ENCODE data around the gene ERVFRD-1.

ERVFRD-1 gene

DNA sequence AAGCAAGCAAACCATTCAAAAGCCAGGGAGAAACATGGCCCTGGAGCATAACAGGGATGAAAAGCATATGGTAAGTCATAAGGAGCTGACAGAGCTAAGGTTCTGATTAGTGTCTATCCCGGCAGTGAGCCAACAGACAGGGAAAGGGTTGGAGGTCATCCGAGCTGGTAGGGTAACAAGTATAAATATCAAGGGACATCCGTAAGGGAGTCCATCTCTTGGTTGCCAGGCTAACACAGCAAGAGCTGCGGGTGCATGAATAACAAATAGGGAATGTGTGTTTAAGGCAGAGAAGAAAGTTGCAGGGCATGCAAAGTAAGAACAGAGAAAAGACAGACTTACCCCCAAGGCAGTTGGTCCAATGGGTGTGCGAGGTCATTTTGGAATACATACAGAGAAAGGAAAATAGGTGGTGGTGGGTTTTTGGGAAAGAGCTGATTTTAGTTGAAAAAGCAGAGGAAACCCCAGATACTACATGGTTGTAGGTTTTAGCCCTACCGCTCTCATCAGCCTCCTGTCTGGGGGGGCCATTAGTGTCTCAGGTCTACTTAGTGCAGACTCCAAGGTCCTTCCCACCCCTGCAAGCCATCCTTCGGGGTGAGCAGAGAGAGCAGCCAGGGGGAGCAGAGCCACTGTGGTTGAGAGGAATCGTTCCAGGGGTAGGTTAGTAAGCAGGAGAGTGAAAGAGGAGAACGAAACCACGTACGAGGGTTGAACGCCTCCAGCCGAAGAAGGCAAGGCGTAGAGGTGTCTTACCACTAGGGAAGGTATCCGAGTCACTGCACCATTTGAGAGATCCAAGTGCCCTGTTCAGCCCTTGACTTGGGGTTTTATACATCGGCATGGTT, at the start of gene ERVFRD-1:
Gene ERVFRD-1, minus strand, starts transcription at position 805 of the 848 bp plus-strand sequence. CDS start 6,415 bp downstream, outside the sequence.
- DNase-seq = no peak

DNA sequence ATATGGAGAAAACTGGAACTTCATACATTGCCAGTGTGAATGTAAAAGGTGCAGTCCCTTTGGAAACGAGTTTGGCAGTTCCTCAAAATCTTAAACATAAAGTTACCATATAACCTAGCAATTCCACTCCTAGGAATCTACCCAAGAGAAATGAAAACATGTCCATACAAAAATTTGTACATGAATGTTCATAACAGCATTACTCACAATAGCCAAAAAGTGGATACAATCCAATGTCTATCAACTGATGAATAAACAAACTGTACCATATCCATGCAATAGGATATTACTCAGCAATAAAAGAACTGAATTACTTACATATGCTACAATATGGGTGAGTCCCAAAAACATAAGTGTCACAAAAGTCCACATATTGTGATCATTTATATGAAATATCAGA, 48.7 kb upstream of the ERVFRD-1 start:
- no peak for DNase-seq

GRCh38 chr6:11155589-11155988, 44.1 kb upstream of the ERVFRD-1 start:
- no peak for DNase-seq

- no peak for DNase-seq
Observed at GRCh38 chr6:11153447-11153846, 41.9 kb upstream of the ERVFRD-1 start.

GRCh38 chr6:11152581-11152980, 41.1 kb upstream of the ERVFRD-1 start:
- DNase-seq = no peak

GRCh38 chr6:11151488-11151887, 40.0 kb upstream of the ERVFRD-1 start:
- DNase-seq = no peak

DNA sequence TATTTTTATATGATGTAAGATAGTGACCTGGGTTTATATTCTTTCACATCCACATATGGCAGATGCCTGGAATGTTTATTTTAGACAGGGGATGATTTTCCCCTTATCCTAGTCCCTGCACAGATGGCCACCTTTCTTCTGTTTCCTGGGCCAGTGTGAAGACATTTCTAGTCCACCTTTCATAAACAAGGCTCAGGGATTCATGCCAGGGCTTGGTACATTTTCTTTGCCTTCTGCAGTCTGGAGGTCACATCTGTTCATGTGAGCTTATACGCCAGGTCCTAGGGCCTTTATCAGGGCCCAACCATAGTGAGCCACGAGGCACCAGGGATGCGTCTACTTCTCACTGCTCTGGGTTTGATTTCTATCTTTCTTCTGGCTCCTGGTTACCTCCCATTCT, 38.0 kb upstream of the ERVFRD-1 start:
- no peak for DNase-seq

DNA sequence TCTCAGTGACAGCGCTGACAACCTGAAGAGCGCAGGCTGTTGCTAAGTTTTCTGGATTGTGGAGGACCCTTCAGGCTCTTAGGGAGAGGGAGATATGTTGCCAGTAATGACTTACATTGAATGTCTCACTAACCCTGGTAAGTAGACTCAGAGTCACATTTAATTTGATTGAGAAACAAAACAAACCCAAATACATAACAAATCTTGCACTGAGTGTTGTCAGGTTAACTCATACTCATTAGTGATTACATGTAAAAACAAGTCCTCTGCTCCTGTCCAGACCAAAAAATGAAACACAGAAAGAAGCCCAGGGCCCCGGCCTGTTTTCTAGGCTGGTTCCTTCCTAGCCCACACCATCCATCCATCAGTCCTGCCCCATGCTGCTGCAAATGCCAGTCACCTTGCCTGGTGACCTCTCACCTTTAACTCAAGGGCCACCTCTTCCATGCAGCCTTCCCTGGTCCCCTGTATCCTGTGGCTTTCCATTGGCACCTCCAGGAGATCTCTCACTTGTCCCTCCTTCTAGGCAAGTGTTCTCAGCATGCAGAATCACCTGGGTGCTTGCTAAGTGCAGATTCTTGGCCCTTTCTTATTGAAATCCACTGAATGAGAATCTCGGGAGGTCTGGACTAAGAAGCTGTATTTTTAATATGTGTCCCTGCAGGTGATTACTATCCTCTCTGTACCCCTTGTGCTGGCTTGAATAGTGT, 34.7 kb upstream of the ERVFRD-1 start:
- DNase-seq = no peak

DNA sequence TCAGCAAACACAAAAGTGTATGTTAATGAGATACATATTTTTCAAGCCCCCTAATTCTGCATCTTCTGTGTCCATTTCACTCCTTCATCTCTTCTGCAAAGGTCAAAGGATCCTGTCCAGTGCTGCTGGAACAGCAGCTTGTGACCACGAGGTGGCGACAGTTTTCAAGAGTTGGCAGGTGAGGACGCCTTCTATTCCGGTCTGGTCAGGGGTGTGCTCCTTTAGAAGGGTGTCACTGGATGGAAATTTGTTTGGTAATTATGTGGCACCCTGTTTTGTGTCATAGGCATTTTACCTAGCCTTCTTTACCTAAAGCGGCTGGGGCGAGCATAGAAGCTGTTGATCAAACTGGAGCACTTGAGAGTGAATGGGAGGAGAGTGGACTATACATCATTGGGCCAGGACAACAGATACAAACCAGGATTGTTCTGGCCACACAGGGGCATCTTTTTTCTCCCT, 32.9 kb upstream of the ERVFRD-1 start:
- peak; percentile 13 to 49 for DNase-seq

- DNase-seq = peak; percentile 55 to 59
Observed at GRCh38 chr6:11143394-11144371, 32.2 kb upstream of the ERVFRD-1 start.

DNA sequence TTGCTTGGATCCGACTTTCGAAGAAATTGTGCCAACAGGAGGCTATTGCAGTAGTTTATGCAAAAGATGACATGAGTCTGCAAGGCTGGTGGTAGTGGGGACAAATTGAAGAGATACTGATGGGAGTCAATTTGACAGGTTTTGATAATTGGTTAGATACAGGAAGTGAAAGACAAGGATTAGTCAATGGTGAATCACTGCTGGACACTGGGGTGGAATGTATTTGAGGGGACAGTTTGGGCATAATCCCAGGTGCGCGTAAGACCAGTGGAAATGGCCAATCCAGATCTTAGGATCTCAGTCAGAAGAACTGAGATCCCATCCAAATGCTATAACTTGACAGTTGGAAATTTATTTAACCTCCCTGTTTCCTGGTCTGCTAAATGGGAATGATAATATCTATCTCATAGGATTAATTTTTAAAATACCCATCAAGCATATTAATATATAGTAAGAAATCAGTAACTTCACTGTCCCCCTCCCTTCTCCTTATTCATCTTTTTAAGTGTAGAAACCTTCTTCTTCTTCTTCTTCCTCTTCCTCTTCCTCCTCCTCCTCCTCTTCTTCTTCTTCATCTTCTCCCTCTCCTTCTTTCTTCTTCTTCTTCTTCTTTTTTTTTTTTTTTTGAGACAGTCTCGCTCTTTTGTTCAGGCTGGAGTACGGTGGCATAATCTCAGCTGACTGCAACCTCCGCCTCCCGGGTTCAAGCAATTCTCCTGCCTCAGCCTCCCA, 30.9 kb upstream of the ERVFRD-1 start:
- DNase-seq = no peak

- no peak for DNase-seq
Observed at GRCh38 chr6:11141295-11141694, 29.8 kb upstream of the ERVFRD-1 start.

GRCh38 chr6:11140056-11140455, 28.5 kb upstream of the ERVFRD-1 start:
- DNase-seq = no peak

DNA sequence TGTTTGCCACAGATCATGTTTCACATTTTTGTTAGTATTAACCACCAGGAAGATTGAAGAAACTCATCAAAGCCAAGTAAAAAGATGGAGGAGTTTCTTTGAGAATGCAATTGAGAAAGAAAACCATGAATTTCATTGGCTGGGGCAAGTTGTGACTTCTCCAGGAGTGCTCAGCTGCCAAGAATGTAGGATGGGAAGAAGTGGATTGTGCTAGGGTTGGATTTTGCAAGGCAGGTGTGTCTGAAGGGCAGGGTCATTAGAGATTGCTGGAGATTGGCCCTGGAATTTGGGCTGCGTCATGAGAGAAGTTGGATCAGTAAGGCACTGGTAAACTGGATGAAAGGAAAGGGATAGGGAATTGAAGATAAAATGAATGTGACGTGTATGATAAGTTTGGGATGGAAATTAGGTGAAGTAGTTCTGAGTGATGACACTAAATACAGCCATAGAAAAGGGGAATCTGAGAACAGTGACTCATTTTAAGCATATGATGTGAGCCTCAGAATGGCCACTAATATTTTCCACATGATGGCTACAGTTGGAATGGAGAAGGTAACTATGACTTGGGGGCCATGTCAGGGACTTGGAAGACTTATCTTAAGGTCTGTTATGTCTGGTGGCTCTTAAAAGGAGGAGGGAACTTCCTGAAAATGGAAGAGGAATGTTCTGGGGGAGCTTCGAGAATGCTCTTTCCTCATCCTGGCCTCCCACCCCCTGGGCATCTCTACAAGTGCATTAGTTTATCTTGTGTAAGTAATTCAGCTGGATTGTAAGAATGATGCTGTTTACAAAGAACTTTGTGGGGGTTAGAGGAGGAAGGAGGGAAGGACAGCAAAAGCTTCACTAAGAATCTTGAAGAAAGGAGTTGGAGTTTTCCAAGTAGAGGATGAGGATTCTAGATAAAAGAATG, 27.8 kb upstream of the ERVFRD-1 start:
- peak in 1 of 2 donors; percentile 4 for DNase-seq

- no peak for DNase-seq
Observed at GRCh38 chr6:11136809-11137208, 25.3 kb upstream of the ERVFRD-1 start.

DNA sequence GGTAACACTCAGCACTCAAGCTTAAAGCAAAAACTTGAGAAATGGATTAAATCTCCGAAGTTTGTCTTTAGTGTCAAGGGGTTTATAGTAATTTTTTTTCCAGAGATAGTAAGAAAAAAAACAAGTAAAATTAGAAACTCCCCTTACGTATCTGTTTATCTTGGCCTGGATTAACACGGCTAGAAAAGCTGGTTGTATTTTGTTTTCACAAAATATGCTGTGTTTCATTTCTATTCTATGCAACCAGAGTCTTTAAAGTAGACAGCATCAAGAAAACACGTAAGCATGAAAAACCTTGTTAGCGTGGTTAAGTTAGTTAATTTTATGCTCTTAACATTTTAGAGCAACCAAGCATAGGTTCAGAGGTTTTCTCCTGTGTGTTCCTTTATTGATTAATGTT, 21.8 kb upstream of the ERVFRD-1 start:
- DNase-seq = no peak

DNA sequence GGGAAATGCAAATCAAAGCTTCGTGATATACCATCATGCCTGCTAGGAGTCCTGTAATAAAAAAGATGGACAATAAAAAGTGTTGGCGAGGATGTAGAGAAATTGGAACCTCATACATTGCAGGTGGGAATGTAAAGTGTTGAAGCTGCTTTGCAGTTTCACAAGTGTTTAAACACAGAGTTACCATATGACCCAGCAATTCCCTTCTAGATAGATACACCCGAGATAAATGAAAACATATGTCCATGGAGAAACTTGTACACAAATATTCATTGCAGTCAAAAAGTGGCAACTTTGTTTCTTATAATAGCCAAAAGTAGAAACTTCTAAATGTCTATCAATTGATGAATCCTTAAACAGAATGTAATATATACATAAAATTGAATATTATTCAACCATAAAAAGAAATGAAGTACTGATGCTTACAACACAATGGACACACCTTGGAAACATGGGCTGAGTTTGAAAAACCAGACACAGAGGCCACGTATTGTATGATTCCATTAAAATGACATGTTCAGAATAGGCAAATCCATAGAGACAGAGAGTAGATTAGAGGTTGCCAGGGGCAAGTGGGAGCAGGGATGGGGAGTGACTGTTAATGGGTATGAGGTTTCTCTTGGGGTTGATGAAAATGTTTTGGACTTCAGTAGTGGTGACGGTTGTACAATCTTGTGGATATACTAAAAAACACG, 20.8 kb upstream of the ERVFRD-1 start:
- DNase-seq = no peak

- no peak for DNase-seq
Observed at GRCh38 chr6:11130605-11131004, 19.1 kb upstream of the ERVFRD-1 start.

DNA sequence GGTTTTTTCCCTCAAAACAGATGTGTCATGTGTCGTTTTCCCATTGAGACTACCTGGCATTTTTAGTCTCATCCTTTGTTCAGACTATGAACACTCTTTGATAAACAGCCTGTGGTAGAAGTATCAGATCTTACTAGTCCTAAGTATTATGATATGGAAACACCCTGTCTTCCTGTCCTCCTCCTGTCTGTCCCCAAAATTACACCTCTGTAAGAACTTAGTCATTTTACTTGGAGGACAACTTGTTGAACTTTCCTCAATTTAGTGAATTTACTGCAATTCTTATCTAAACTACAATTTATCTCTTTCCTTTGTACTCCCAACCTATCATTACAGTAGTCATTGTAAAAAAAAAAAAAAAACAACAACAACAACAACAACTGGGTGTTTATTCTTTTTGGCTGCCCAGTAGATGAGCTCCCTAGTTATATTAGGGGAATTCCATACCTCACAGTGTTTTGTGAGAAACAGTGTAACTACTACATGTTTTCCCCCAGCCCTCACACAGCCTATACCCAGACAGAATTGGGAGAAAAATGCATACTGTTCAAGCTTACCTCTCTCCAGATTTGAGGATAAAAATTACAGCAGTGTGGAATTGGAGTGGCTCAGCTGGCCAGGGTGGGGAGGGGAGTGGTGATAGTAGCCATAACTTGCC, 18.5 kb upstream of the ERVFRD-1 start:
- DNase-seq = no peak

- DNase-seq = no peak
Observed at GRCh38 chr6:11128608-11129007, 17.1 kb upstream of the ERVFRD-1 start.

All from bone marrow (tissue), 2 donors.